ENCODE measurements around the gene MOV10.

Gene MOV10

GRCh38 chr1:112676543-112676942 lies 2.1 kb downstream of the MOV10 start:
- no peak for TF ChIP-seq CTCF (IDR thresholded peaks at IDR 0.05)
- peaks cover 42% of the 10 kb centered on the region for H3K4me1 Mint-ChIP-seq
- peaks cover 11% of the 10 kb centered on the region for H3K9me3 Mint-ChIP-seq
- H3K36me3 Mint-ChIP-seq (ENCODE audit: low read depth) = peaks cover 45% of the 10 kb centered on the region
- no peak overlapping the region for H3K27ac Mint-ChIP-seq
- DNase-seq = no peak
- H3K4me3 Mint-ChIP-seq = peak overlapping the region; percentile 85
- H3K27me3 Mint-ChIP-seq (ENCODE audit: low read depth, poor library complexity) = no peaks in the 10 kb centered on the region

GRCh38 chr1:112677501-112677900 lies 3.0 kb downstream of the MOV10 start:
- Mint-ChIP-seq H3K4me3 (no peak overlapping the region), H3K27ac (no peak overlapping the region), H3K27me3 (ENCODE audit: low read depth, poor library complexity) (no peaks in the 10 kb centered on the region), H3K9me3 (peaks cover 13% of the 10 kb centered on the region), H3K4me1 (peaks cover 42% of the 10 kb centered on the region), H3K36me3 (ENCODE audit: low read depth) (peaks cover 44% of the 10 kb centered on the region)
- no peak for DNase-seq
- no peak for TF ChIP-seq CTCF (IDR thresholded peaks at IDR 0.05)

GRCh38 chr1:112678605-112679004 lies 4.1 kb downstream of the MOV10 start:
- Mint-ChIP-seq H3K4me3 (no peak overlapping the region), H3K27ac (no peak overlapping the region), H3K36me3 (ENCODE audit: low read depth) (peaks cover 53% of the 10 kb centered on the region), H3K9me3 (peaks cover 13% of the 10 kb centered on the region), H3K4me1 (peaks cover 33% of the 10 kb centered on the region), H3K27me3 (ENCODE audit: low read depth, poor library complexity) (no peaks in the 10 kb centered on the region)
- no peak for TF ChIP-seq CTCF (IDR thresholded peaks at IDR 0.05)
- no peak for DNase-seq

- Mint-ChIP-seq H3K9me3 (peaks cover 6% of the 10 kb centered on the region), H3K27ac (no peak overlapping the region), H3K36me3 (ENCODE audit: low read depth) (peaks cover 43% of the 10 kb centered on the region), H3K27me3 (ENCODE audit: low read depth, poor library complexity) (no peaks in the 10 kb centered on the region), H3K4me1 (peaks cover 31% of the 10 kb centered on the region), H3K4me3 (no peak overlapping the region)
- TF ChIP-seq CTCF (IDR thresholded peaks at IDR 0.05) = no peak
- no peak for DNase-seq
These were observed 11.5 kb downstream of the MOV10 start for GRCh38 chr1:112685913-112686312.

GRCh38 chr1:112686417-112686816 lies 12.0 kb downstream of the MOV10 start:
- Mint-ChIP-seq H3K4me3 (no peak overlapping the region), H3K4me1 (peaks cover 31% of the 10 kb centered on the region), H3K36me3 (ENCODE audit: low read depth) (peaks cover 39% of the 10 kb centered on the region), H3K27me3 (ENCODE audit: low read depth, poor library complexity) (no peaks in the 10 kb centered on the region), H3K9me3 (peaks cover 3% of the 10 kb centered on the region), H3K27ac (no peak overlapping the region)
- no peak for DNase-seq
- no peak for TF ChIP-seq CTCF (IDR thresholded peaks at IDR 0.05)

- H3K27ac Mint-ChIP-seq = no peak overlapping the region
- peaks cover 31% of the 10 kb centered on the region for H3K4me1 Mint-ChIP-seq
- peaks cover 39% of the 10 kb centered on the region for H3K36me3 Mint-ChIP-seq (ENCODE audit: low read depth)
- no peak for TF ChIP-seq CTCF (IDR thresholded peaks at IDR 0.05)
- H3K9me3 Mint-ChIP-seq = no peaks in the 10 kb centered on the region
- DNase-seq = no peak
- no peaks in the 10 kb centered on the region for H3K27me3 Mint-ChIP-seq (ENCODE audit: low read depth, poor library complexity)
- no peak overlapping the region for H3K4me3 Mint-ChIP-seq
These were observed 12.4 kb downstream of the MOV10 start for GRCh38 chr1:112686835-112687234.

Data from nephron progenitor cell (in vitro differentiated cells).